OCI-LY3 (cell line): Measurements from ENCODE around the gene USP32.

Experiments used
- EZH2phosphoT487 ChIP-seq: fragments of 200-600 bp; shearing (Covaris generic); IDR thresholded peaks from 2 replicates; pipeline ENCODE4 v1.6.1; 2018; ENCODE audit warnings: antibody characterized with exemption, mixed run types, low read depth
- TF ChIP-seq, protein P1 (sequence below): fragments of 200-600, 300-600 bp; sonication (generic); IDR thresholded peaks from 2 replicates; pipeline ENCODE4 v1.5.1; 2014; ENCODE audit warnings: antibody characterized with exemption, low read length, low read depth

DNA sequence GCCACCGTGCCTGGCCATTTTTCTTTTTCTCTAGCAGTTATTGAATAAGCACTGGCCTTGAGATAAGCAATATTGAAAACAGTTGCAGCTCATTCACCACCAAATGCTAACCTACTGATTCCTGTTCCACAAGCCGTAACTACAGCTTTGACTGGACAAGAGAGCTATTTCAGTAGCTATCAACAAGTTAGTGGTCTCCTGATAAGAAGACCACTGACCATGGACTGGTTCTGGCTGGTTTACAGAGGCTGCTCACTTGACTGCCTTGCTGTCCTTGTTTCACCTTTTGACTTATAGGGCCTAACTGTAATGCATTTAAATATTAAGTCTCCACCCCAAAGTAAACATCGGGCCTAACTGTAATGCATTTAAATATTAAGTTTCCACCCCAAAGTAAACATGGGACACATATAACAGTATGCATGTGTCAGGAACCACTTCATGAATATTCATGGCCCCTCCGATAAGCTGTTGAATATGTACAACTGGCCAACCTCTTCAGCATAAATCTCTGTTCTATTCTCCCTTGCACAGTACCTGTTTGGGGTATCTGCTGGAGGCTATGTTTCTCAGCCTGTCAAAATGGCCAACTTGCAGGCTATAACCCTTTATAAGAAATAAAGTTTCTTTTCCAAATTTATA lies 94.1 kb downstream of the USP32 start:
- TF ChIP-seq, protein P1, sequence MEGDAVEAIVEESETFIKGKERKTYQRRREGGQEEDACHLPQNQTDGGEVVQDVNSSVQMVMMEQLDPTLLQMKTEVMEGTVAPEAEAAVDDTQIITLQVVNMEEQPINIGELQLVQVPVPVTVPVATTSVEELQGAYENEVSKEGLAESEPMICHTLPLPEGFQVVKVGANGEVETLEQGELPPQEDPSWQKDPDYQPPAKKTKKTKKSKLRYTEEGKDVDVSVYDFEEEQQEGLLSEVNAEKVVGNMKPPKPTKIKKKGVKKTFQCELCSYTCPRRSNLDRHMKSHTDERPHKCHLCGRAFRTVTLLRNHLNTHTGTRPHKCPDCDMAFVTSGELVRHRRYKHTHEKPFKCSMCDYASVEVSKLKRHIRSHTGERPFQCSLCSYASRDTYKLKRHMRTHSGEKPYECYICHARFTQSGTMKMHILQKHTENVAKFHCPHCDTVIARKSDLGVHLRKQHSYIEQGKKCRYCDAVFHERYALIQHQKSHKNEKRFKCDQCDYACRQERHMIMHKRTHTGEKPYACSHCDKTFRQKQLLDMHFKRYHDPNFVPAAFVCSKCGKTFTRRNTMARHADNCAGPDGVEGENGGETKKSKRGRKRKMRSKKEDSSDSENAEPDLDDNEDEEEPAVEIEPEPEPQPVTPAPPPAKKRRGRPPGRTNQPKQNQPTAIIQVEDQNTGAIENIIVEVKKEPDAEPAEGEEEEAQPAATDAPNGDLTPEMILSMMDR: no peak
- TF ChIP-seq EZH2phosphoT487: no peak
